HepG2 (cell line): Measurements from ENCODE around the gene MED25. TPM values are rescaled to one million over a fixed set of nuclear protein-coding genes. Genes with fewer than 3 reads are reported as not detected.

Source experiments
- BATF2 ChIP-seq: sonication (generic); formaldehyde crosslinking; IDR thresholded peaks from 2 replicates; pipeline ENCODE4 v1.8.0; 2022; ENCODE audit warnings: mild to moderate bottlenecking, missing genetic modification reagents, moderate library complexity
- CEBPB ChIP-seq: IDR thresholded peaks from 2 replicates; pipeline ENCODE4 v1.6.1; 2011; ENCODE audit warnings: low read depth, low read length, improper control_type of control experiment, borderline replicate concordance
- HINFP ChIP-seq: sonication (generic); formaldehyde crosslinking; IDR thresholded peaks from 2 replicates; pipeline ENCODE4 v1.4.0; 2020; ENCODE audit warnings: low read depth, mild to moderate bottlenecking, missing genetic modification reagents
- NR2C2 ChIP-seq: sonication (generic); formaldehyde crosslinking; IDR thresholded peaks from 2 replicates; pipeline ENCODE4 v1.4.0; 2020; ENCODE audit warnings: missing genetic modification reagents, mild to moderate bottlenecking, moderate library complexity, borderline replicate concordance
- POLR2G ChIP-seq: fragments of 200-400 bp; formaldehyde crosslinking; IDR thresholded peaks from 2 replicates; pipeline ENCODE4 v1.6.1; 2018; ENCODE audit warnings: mild to moderate bottlenecking, low read depth, low read length, moderate library complexity
- TARDBP ChIP-seq: sonication (generic); formaldehyde crosslinking; IDR thresholded peaks from 2 replicates; pipeline ENCODE4 v1.8.0; 2022; ENCODE audit warnings: mild to moderate bottlenecking, missing genetic modification reagents
- TCF7 ChIP-seq: sonication (generic); IDR thresholded peaks from 2 replicates; pipeline ENCODE4 v1.6.1; 2016; ENCODE audit warnings: antibody characterized with exemption, low read depth
- THAP11 ChIP-seq: IDR thresholded peaks from 2 replicates; pipeline ENCODE4 v1.6.1; 2016; ENCODE audit warnings: missing biosample characterization, missing genetic modification reagents
- THAP9 ChIP-seq: sonication (generic); formaldehyde crosslinking; IDR thresholded peaks from 2 replicates; pipeline ENCODE4; 2020; ENCODE audit warnings: missing genetic modification reagents, mild to moderate bottlenecking, borderline replicate concordance
- YY1 ChIP-seq: IDR thresholded peaks from 2 replicates; pipeline ENCODE4 v1.6.1; 2011; ENCODE audit warnings: low read length, low read depth, moderate library complexity, mild to moderate bottlenecking; ENCODE audit not compliant: insufficient read depth, insufficient replicate concordance
- ZNF124 ChIP-seq: sonication (generic); formaldehyde crosslinking; IDR thresholded peaks from 2 replicates; pipeline ENCODE4 v1.4.0; 2020; ENCODE audit warnings: missing genetic modification reagents
- ZNF292 ChIP-seq: sonication (generic); formaldehyde crosslinking; IDR thresholded peaks from 2 replicates; pipeline ENCODE4 v1.8.1; 2022; ENCODE audit warnings: mild to moderate bottlenecking, low read depth, missing genetic modification reagents, borderline replicate concordance
- ZNF329 ChIP-seq: sonication (generic); formaldehyde crosslinking; IDR thresholded peaks from 2 replicates; pipeline ENCODE4 v1.9.0; 2021; ENCODE audit warnings: low read depth, mild to moderate bottlenecking, missing genetic modification reagents
- polyA plus RNA-seq, 8 experiments: library from polyadenylated mRNA; depleted of rRNA in 3 of 8; stranded (reverse) in 7 of 8; unstranded in 1 of 8; fragments of >200 nt; fragmentation: Illumina TruSeq in 4 of 8; extraction: Trizol in 4 of 8; gene quantifications; 2 replicates each; pipeline versions ENCODE4 v1.2.1 to v1.2.3, GENCODE V29; 2011 to 2016; ENCODE audit warnings: low read depth in 4 of 8, missing spikeins in 1 of 8, mixed read lengths in 1 of 8; ENCODE audit not compliant: insufficient read depth in 1 of 8
- total RNA-seq, 5 experiments: library from RNA; depleted of rRNA; stranded (reverse); fragments of >200 nt; fragmentation: Illumina TruSeq; extraction: Trizol; gene quantifications; 2 replicates each; pipeline ENCODE4 v1.2.3, GENCODE V29; 2016; ENCODE audit warnings: low read depth in 1 of 5
- TF ChIP-seq, protein P1 (sequence below): sonication (generic); formaldehyde crosslinking; IDR thresholded peaks from 2 replicates; pipeline ENCODE4 v1.5.1; 2020; ENCODE audit warnings: mild to moderate bottlenecking, missing genetic modification reagents, borderline replicate concordance
- TF ChIP-seq, protein P2 (sequence below): sonication (generic); formaldehyde crosslinking; IDR thresholded peaks from 2 replicates; pipeline ENCODE4 v1.5.1; 2020; ENCODE audit warnings: mild to moderate bottlenecking, moderate library complexity, missing genetic modification reagents

MED25 gene
- total and polyA plus RNA-seq, 2 of the 13 experiments (the other 11 are each of a cell fraction or from before 2014, with no cell fraction given), result 11.1 to 15.1 TPM

DNA sequence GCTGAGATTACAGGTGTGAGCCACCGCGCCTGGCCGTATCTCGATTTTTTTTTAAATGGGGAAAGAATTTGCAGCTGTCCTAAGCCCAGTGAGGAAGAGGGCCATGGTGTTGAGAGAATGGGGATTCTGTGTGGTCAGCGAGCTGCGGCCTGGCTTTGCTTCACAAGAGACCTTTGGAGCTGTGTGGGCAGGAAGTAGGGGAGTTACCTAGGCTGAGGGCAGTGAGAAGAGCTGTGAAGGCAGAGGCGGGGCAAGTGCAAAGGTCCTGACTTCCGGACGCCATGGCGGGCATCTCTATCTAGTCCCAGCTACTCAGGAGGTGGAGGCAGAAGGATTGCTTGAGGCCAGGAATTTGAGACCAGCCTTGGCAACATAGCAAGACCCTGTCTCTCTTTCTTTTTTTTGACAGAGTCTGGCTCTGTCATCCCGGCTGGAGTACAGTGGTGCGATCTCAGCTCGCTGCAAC, 46.4 kb upstream of the MED25 start (continued):
- TF ChIP-seq, protein P1, sequence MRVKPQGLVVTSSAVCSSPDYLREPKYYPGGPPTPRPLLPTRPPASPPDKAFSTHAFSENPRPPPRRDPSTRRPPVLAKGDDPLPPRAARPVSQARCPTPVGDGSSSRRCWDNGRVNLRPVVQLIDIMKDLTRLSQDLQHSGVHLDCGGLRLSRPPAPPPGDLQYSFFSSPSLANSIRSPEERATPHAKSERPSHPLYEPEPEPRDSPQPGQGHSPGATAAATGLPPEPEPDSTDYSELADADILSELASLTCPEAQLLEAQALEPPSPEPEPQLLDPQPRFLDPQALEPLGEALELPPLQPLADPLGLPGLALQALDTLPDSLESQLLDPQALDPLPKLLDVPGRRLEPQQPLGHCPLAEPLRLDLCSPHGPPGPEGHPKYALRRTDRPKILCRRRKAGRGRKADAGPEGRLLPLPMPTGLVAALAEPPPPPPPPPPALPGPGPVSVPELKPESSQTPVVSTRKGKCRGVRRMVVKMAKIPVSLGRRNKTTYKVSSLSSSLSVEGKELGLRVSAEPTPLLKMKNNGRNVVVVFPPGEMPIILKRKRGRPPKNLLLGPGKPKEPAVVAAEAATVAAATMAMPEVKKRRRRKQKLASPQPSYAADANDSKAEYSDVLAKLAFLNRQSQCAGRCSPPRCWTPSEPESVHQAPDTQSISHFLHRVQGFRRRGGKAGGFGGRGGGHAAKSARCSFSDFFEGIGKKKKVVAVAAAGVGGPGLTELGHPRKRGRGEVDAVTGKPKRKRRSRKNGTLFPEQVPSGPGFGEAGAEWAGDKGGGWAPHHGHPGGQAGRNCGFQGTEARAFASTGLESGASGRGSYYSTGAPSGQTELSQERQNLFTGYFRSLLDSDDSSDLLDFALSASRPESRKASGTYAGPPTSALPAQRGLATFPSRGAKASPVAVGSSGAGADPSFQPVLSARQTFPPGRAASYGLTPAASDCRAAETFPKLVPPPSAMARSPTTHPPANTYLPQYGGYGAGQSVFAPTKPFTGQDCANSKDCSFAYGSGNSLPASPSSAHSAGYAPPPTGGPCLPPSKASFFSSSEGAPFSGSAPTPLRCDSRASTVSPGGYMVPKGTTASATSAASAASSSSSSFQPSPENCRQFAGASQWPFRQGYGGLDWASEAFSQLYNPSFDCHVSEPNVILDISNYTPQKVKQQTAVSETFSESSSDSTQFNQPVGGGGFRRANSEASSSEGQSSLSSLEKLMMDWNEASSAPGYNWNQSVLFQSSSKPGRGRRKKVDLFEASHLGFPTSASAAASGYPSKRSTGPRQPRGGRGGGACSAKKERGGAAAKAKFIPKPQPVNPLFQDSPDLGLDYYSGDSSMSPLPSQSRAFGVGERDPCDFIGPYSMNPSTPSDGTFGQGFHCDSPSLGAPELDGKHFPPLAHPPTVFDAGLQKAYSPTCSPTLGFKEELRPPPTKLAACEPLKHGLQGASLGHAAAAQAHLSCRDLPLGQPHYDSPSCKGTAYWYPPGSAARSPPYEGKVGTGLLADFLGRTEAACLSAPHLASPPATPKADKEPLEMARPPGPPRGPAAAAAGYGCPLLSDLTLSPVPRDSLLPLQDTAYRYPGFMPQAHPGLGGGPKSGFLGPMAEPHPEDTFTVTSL (CRISPR knock-in tag), result no peak
- TF ChIP-seq YY1 (peak; percentile 83), NR2C2 (CRISPR knock-in tag) (peak; percentile 80), ZNF124 (CRISPR knock-in tag) (no peak), CEBPB (no peak), POLR2G (peak; percentile 78), TARDBP (CRISPR knock-in tag) (peak; percentile 62; the same call in 1 of the 2 replicates), THAP11 (CRISPR knock-in tag) (peak; percentile 69), ZNF329 (CRISPR knock-in tag) (no peak), THAP9 (peak; percentile 55; the same call in 1 of the 2 replicates), ZNF292 (CRISPR knock-in tag) (peak; percentile 90), BATF2 (CRISPR knock-in tag) (no peak), TCF7 (no peak), HINFP (CRISPR knock-in tag) (0 out of 2 replicates have a peak, but pooled peaks have one; percentile 36)
- TF ChIP-seq, protein P2, sequence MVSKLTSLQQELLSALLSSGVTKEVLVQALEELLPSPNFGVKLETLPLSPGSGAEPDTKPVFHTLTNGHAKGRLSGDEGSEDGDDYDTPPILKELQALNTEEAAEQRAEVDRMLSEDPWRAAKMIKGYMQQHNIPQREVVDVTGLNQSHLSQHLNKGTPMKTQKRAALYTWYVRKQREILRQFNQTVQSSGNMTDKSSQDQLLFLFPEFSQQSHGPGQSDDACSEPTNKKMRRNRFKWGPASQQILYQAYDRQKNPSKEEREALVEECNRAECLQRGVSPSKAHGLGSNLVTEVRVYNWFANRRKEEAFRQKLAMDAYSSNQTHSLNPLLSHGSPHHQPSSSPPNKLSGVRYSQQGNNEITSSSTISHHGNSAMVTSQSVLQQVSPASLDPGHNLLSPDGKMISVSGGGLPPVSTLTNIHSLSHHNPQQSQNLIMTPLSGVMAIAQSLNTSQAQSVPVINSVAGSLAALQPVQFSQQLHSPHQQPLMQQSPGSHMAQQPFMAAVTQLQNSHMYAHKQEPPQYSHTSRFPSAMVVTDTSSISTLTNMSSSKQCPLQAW (CRISPR knock-in tag), result peak; percentile 37; the same call in 1 of the 2 replicates
